NCI-H2081 treated with DMSO at 0.1 percent for 48 hours (cell line): ENCODE data around the gene PEX11G.

Experiments
- DNase-seq: peaks from one replicate; lab custom pipeline; 2025; lab: John Stamatoyannopoulos, UW

Gene PEX11G

GRCh38 chr19:7494416-7495098 lies 5.7 kb upstream of the PEX11G start:
- no peak for DNase-seq

GRCh38 chr19:7492558-7492957 lies 3.7 kb upstream of the PEX11G start:
- DNase-seq = no peak

DNA sequence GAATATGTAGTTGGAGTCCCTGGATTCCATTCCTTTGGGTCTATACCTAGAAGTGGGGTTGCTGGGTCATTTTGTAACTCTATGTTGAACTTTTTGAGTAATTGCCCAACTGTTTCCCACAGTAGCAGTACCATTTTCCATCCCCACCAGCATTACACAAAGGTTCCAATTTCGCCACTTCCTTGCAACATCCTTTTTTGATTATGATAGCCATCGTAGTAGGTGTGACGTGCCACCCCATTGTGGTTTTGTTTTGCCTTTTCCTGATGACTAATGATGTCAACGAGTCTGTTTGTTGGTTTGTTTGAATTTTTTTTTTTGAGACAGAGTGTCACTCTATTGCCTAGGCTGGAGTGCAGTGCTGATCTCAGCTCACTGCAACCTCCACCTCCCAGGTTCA lies 3.3 kb upstream of the PEX11G start:
- no peak for DNase-seq

DNA sequence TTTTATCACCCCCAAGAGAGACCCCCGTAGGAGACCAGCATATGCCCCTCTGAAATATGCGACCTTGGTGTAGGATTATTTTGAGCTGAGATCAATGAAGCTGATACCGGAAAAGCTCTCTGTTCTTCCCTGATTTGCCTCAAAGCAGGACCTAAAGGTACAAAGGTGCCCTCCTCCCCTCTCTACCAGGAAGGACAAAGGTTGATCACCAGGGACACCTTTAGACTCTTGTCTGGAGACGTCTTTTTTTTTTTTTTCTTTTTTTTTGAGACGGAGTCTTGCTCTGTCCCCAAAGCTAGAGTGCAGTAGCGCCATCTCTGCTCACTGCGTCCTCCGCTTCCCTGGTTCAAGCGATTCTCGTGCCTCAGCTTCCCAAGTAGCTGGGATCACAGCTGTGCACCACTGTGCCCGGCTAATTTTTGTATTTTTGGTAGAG lies 792 bp upstream of the PEX11G start:
- no peak for DNase-seq

DNA sequence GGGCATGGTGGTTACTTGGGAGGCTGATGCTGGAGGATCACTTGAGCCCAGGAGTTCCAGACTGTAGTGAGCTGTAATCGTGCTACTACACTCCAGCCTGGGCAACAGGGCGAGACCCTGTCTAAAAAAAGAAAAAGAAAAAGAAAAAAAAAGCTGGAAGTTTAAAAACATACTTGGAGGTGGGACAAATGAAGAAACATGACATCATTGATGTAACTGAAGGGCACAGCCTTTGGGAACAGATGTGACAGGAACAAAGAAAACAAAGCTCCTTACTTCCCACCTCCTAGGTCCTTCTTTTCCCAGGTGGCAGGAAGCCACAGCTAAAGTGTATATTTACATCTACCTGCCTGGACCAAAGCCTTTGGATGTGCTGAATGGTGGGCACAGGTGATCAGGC lies 1.9 kb downstream of the PEX11G start:
- no peak for DNase-seq

GRCh38 chr19:7483720-7484201 lies 5.1 kb downstream of the PEX11G start:
- no peak for DNase-seq

- DNase-seq = no peak
Measured at GRCh38 chr19:7482584-7483439, 6.0 kb downstream of the PEX11G start.

GRCh38 chr19:7480970-7481255 lies 7.9 kb downstream of the PEX11G start:
- DNase-seq = no peak

- DNase-seq = no peak
Measured at GRCh38 chr19:7480222-7480969, 8.4 kb downstream of the PEX11G start.

DNA sequence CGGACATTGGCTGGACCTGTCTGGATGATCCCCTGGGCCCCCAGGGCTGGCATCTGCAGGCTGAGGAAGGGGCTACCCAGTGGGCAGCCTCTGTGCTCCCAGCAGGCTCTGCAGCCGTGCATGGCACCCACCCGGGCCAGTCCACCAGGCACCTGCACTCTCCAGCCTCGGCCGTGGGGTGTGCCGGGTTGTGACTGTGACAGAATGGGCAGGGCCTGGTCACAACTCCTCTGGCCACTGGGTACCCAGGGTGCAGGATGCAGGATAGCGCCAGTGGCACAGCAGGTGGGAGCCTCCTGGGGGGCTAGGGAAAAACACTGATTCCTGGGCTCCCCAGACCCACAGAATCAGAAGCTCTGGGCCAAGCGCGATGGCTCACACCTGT lies 10.0 kb downstream of the PEX11G start:
- no peak for DNase-seq

- no peak for DNase-seq
Measured at GRCh38 chr19:7478173-7478842, 10.5 kb downstream of the PEX11G start.

- DNase-seq = no peak
Measured at GRCh38 chr19:7477758-7478157, 11.1 kb downstream of the PEX11G start.

DNA sequence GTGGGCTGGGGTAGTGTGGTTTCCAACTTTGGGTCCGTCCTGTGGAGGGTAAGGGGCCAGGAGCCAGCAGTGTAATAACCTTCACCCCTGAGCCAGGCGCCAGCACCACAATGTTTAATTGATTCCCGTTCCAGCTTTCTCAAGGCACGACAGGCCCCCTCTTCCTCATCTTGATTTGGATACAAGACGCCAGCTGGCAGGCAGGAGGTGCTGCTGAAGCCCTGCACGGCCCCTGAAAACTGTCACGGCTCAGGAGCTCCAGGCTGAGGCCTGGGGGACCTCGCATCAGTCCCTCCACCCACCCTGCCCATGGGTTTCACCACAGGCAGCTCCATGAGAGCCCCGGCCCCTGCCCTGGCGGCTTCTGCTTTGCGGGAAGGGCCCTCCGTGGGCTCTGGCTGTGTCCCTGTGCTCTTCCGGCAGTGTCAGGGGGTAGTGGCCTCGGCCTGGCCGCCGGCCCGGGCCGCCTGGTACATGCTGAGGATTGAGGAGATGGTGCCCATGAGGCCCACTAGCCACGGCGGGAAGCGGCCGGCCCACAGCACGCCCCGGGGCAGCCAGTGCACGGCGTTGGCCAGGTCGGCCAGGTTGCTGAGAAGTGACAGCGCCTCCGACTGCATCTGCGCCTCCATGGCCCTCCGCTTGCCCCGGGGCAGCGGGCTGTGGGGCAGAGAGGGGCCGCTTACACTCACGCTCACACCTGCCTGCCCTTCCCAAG lies 11.9 kb downstream of the PEX11G start:
- DNase-seq = no peak

GRCh38 chr19:7476241-7476640 lies 12.6 kb downstream of the PEX11G start:
- no peak for DNase-seq

DNA sequence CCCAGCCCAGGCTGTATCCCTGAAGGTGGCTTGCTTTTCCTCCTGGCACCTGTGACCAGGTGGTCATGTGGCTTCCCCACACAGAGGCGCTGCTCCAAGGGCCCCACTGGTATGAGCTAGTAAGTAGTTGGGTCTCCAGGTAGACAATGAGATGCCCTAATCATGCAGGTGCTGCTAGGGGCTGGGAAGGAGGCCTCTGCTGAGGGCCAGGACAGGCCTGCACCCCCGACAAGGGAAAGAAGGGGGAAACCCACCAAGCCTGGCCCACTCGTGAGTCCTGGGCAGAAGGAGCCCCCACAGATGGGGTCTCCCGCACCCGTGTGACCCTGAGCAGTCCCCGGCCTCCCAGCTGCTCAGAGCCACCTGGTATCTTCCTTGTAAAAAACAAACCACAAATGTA lies 13.2 kb downstream of the PEX11G start:
- DNase-seq = no peak

DNA sequence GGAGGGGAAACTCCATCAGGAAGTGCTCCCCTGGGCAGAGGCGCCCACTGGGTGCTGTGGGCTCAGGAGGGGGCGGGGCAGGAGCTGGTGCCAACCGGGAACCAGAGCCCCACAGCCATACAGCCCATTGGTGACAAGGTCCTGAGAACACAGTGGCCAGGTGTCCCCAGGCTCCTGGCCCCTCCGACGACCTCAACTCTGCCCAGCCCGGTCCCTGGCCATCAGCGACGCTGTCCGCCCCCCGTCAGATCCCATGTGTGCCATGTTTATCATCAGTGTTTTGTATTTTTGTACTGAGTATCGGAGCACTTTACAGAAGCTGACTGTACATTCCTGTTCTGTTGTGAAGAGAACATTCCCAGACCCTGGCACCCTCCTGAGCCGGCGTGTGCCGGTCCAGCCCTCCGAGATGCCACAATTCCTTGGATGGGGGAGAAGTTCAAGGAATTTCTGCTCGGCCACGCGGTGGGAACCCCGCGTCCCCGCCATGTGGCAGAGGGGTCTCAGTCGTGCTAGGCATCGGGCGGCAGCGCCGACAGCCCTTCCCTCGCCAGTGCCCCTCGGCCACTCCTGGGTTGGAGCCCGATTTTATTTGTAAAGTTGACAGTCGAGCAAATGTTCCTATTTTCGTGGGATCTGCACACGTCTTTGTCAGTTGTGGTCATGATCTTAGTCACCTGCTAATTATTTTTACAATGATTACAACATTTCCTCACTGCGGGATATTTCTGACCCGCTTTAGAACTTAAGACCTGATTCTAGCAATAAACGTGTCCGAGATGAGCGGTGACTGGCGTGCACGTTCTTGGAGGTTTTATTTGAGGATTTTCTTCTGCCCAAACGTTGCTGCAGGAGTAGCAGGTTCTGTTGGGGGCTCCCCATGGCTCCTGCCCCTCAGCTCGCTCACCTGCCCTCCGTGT lies 16.9 kb downstream of the PEX11G start:
- no peak for DNase-seq

DNA sequence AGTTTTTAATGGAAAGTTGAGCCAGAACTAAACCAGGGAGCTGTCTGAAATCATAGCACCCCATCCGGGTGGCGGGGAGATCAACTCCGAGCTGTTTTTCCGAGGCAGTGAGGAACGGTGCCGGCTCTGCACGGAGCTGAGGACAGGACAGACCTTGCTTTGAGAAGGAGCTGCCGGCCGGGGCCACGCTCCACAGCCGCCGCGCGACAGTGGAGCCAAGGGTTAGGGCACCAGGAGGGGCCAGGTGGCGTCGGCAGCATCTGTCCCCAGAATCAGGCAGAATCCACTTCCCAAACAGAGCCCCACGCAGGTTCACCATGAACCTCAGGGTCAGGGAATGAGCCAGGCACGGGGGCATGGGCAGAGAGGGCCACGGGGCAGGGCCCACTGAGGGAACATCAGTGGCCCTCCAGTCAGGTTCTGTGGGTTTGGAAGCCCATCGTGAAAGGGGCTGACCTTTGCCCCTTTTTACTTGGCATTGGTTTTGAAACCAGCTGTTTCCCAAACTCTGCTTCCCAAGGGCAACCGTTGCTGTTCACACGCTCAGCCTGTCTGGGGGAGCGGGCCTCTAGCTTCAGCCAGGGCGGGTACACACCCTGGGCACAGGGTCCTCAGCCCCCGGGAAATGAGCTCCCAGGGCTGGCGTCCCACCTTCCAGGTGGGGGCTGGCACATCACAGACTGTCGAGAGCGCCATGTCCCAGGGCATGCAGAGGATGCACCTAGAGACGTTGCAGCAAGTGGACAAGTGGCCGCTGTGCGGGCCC lies 18.1 kb downstream of the PEX11G start:
- no peak for DNase-seq

DNA sequence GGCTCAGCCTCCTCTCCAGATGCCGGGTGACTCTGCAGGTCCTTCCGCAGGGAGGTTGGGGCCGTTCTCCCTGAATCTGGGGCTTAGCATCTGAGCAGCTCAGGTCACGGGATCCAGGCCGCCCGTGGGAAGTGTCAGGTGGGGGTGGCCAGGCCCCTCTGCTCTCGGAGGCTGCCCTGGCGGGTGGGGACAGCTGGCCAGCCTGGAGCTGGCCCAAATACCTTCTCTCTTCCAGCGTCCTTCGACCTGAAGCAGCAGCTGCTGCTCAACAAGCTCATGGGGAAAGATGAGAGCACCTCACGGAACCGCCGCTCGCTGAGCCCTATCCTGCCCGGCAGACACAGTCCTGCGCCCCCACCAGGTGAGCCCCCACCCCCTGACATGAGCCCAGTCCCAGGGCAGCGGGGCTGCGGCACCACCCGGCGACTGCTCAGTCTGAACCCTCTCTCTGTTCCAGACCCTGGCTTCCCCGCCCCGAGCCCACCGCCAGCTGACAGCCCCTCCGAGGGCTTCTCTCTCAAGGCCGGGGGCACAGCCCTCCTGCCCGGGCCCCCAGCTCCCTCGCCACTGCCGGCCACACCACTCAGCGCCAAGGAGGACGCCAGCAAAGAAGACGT lies 19.1 kb downstream of the PEX11G start:
- no peak for DNase-seq

DNA sequence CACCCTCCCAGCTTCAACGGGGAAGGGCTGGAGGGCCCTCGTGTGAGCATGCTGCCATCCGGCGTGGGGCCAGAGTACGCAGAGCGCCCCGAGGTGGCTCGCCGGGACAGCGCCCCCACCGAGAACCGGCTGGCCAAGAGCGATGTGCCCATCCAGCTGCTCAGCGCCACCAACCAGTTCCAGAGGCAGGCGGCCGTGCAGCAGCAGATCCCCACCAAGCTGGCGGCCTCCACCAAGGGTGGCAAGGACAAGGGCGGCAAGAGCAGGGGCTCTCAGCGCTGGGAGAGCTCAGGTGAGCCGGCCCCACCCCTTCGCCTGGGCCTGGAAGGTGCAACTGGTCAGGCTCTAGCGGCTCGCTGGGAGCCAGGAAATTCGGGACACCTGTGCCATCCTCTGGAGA lies 20.0 kb downstream of the PEX11G start:
- no peak for DNase-seq
